GM21360 (cell line): ENCODE data around the gene BCAS3.

ENCODE experiments used
- ATAC-seq: cut with Tn5 transposase; IDR thresholded peaks from one replicate; pipeline ENCODE4 v1.9.1; 2021; ENCODE audit warnings: mild to moderate bottlenecking, moderate library complexity; ENCODE audit not compliant: unreplicated experiment

The BCAS3 gene

DNA sequence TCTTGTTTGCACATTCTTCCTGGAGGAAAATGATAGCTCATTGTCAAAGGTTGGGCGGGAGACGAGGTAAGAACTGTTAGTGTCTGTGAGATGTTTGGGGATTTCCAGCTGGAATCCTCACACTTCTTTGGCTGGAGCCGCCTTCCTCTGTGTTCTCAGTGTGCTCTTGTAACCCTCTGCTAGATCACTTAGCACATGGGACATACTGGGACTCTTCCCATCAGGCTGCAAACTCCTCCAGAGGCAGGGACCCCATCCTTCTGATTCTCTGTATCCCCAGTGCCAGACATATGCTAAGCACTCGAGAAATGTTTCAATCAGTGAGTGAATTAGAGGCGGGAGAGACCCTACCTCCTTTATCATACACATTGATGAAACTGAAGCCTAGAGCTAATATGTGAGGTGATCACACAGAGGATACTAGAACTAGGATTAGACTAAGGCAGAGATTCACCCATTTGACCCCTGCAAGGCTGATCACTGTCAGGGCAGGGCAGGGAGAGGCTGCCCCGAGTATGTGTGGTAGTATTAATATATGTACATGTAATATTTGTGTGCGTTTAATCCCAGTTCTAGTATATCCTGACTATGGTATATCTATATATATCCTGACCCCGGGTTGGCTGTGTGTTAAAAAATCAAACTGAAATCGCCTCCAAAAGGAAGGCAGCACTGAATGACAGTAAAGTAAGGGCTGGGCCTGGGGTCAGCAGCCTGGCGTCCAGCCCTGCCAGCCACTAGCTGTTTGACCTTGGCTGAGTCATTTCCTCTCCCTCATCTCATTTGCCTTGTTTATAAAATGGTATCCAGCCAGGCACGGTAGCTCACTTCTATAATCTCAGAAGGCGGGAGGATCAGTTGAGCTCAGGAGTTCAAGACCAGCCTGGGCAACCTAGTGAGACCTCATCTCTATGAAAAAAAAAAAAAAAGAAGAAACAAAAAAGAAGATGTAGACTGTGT, 646.5 kb downstream of the BCAS3 start:
- no peak for ATAC-seq

DNA sequence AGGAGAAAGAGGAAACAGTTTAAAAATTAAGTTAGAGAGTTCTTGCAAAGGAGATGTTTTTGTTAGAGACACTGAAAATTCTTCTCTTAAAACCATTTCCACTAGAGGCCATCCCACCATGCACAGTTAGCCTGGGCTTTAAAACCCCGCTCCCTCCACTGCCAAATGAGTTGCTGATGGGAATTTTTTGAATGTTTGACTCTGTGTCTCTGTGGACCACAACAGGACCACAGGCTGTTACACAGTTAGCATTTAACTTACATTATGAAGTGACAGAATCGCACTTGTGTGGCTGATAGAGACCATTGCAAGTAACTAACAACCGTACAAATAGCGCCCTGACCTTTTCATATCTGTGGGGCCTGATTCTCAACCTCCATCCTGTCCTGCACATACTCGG, 647.3 kb downstream of the BCAS3 start:
- no peak for ATAC-seq

DNA sequence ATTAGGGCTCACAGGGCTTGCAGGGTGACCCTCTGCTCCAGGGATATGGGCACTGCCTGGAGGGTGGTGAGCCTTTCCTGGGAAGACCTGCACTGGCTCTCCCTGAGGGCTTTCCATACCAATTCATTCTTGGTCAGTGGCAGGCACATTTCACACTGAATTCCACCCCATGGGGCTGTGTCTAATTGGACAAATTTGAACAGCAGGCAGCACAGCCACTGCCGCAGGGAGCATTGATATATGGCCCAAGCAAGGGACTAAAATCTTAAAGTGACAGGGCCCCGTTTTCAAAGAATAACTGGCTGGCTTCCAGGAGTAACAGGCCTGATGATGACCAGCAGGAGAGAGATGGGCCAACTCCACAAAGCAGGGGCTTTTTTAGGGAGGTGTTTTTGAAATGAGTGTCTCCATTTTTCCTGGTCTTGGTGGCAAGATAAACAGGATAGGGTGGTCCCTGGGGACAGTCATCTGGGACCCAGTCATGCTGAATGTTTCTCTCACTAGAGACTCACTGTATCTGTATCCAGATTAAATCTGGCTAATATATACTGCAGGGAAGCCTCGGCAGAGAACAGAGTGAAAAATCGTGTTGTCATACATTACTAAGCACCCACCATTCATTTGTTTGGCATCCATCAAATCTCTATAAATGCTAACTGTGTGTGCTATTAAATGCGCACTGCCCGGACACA, 647.9 kb downstream of the BCAS3 start:
- ATAC-seq, result no peak

DNA sequence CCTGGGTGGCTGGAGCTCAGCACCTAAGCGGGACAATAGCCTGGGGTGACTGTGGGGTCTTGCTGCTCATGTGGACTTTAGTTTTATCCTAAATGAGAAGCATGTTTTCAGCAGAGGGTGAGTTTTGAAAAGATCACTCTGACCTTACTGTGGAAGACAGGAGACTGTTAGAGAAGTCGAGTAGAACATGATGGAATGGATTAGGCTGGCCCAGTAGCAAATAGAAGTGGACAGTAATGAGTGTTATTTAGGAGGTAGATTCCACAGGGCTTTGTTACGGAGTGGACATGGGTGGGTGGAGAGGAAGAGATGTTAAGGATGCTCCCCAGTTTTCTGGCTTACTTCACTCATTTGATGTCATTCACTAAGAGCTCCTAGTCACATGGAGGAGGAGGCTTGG, 648.7 kb downstream of the BCAS3 start:
- ATAC-seq, result no peak

DNA sequence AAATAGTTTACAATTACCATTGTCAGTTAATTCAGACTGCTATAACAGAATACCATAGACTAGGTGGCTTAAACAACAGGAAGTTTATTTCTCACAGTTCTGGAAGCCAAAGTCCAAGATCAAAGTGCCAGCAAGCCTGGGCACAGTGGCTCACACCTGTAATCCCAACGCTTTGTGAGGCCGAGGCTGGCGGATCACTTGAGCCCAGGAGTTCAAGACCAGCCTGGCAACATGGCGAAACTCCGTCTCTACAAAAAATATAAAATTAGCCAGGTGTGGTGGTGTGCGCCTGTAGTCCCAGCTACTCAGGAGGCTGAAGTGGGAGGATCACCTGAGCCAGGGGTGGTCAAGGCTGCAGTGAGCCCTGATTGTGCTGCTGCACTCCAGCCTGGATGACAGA, 650.7 kb downstream of the BCAS3 start:
- no peak for ATAC-seq

DNA sequence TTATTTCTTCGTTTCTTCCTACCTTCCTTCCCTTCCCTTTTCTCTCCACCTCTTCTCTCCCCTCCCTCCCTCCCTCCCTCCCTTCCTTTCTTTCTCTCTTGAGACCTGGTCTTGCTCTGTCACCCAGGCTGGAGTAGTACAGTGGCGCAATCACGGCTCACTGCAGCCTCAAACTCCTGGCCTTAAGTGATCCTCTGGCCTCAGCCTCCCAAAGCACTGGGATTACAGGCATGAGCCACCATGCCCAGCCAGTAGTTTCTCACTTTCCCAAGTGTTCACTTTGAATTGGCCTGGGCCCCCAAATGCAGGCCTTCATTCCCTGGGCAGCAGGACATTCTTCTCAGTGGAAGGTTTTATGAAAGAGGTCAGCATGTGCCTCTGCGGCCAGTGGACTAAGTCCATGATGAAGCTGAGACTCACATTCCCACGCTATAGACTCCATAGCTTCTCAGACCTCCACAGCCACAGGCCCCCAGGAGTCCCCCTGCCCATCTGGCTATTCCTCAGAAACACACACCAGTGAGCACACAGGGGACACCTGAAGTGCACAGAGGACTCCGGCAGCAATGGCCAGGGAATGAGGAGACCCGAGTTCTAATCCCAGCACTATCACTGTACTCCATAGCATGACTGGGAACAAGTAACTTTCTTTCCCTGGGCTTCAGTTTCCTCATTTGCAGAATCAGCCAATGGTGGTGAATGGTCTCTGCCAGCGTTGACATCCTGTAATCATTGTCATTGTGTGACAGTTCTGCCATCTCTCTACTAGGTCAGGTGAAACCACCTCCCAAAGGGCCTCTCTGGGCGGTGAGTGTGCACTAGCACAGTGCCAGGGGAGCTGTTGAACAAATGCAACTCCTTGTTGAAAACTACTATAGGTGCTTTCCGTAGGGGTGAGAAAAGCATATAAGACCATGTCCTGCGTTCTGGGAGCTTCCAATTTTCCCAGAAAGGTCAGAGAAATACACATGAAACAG, 652.8 kb downstream of the BCAS3 start:
- no peak for ATAC-seq

DNA sequence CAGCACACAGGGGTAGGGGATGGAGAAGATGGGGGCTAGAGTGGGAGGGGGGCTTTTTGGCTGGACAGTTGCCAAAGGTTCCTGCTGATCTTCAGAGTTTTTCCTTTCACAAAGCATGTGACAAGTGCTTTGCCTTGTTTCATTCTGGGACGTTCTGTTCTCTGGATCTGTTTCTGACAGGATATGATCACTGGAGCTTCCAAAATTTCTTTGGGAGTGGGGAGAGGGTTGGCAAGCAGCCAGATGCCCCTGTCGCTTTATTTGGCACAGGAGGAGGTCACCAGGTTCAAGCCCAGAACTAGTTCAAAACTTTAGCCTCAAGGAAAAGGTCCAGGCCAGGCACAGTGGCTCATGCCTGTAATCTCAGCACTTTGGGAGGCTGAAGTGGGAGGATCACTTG, 653.5 kb downstream of the BCAS3 start:
- no peak for ATAC-seq

DNA sequence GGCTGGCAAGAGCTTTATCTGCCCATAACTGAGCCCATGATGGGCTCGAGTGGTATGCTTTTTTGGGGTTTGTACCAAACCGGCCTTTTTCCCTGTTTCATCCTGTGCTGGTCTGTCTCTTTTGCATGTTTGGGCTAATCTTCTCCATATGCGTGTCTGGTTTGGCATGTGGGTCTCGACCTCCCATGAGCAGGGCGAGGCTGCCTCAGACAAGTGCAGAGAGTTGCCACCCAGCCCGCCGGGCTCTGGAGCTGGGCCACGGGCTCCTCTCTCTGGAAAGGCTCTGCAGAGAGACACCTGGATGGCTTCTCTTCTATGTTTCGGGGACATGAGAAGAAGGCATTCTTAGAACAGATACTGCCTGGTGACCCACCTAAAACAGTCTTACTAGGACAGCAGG, 654.2 kb downstream of the BCAS3 start:
- no peak for ATAC-seq

DNA sequence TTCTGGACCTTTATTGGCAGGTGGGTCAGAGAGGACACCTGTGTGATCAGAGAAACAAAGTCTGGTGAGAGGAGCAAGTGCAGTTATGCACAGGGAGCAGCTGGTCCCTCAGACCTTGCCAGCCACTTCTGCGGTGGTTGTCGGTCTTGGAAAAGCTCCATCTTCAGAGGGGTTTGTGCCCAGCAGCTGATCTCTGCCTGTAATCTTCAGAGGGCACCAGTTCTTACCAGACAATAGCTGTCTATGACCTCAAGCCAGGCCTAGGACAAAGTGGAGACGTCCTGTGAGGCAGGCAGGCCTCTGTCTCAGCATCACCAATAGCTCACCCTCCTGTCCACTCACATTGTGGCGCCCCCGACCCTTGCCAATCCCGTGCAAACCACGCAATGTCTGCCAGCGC, 655.5 kb downstream of the BCAS3 start:
- ATAC-seq, result no peak

DNA sequence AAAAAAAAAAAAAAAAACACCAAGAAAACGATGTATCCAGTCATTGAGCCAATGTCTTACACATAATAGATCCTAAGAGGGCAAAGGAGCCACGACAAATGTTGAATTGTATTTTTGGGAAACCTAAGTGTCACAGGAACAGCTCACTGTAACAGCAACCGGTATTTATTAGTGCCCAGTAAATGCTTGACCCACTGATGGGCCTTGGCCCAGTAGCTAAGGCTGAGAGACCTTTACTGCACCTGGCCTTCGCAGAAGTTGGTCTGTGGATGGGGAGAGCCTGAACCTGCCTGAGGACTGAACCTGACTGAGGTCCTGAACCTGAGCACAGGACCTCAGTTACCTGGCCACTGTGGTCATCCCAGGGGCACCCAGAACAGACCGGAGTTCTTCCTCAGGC, 657.0 kb downstream of the BCAS3 start:
- no peak for ATAC-seq

DNA sequence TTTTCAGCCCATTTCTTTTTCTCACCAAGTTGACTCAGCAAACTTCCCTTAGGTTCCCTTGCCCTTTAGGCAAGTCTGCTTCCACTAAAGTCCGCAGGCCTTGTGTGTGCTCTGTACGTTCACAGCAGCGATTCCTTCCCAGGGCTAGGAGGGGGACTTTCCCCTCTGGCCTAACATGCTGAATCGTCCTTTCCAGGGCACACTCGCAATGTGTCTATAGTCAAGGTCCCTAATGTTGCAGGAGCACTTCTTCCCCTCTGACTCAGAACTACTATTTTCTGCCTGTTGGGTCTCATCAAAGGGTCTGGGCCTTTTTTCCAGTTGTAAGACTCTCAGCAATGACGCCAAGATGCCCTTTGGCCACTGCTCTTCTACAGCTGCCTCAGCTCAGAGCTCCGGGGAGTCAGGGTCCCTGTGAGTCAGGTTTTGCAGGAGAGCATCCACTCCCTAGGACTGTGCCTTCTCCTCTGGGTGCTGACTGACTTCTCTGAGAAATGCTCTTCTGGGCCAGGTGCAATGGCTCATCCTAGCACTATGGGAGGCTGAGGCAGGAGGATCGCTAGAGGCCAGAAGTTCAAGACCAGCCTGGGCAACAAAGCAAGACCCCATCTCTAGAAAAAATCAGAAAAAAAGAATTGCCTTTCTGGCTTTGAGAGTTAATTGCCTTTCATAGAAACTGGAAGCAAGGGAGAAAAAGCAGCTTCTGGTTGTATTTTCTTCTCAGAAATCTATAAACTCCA, 657.6 kb downstream of the BCAS3 start:
- ATAC-seq, result no peak

DNA sequence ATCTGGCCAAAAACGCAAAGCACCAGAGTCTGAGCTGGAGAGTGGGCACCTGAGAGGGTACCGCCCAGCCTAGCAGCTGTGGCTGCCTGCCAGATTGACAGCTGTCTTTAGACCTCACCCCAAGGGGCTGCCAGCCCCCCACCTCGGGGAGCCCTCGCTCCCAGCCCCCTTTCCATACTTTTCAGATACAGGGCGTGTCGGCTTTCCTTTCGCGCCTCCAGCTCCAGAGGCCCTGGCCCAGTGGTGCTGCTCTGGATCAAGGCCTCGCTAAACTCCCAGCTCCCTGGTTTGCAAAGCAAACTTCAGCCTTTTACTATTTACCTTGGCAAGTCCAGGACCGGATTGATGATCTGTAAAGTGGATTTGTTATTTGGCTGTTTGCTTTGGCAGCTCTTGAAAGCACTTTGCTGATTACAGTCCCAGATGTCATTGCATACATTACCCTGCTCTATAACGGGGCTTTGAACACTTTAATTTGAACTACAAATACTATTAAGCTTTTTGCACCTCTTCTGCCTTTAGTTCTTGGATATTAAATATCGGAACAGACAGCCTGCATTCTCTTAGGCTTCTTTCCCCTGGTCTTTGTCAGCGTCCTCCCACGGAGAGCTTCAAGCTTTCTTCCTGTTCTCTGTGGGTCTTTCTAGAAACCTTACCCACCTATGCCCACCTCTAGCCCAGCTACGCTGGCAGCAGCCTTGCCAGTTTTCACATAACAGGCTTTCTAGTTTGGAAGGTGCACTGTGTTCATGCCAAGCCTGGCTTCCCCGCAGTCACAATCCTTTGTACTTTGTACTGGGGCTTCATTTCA, 658.4 kb downstream of the BCAS3 start:
- no peak for ATAC-seq

DNA sequence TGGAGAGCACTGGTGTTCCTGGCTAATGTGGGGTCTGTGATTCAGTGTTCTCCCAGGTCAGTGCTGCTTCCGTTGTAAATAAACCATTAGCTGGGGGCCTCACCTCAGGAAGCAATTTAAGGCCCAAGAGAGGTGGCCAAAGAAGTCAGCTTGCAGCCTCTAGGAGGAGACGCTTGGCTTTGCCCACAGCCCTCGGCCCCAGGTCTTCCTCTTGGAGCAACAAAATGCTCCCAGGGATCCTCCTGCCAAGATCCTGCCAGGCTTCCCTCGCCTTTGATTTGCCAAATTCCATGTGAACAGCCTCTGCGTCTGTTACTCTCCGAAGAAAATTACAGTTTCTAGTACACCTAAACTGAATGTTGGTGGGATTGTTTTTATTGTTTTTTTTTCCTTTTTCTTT, 659.6 kb downstream of the BCAS3 start:
- ATAC-seq, result no peak

DNA sequence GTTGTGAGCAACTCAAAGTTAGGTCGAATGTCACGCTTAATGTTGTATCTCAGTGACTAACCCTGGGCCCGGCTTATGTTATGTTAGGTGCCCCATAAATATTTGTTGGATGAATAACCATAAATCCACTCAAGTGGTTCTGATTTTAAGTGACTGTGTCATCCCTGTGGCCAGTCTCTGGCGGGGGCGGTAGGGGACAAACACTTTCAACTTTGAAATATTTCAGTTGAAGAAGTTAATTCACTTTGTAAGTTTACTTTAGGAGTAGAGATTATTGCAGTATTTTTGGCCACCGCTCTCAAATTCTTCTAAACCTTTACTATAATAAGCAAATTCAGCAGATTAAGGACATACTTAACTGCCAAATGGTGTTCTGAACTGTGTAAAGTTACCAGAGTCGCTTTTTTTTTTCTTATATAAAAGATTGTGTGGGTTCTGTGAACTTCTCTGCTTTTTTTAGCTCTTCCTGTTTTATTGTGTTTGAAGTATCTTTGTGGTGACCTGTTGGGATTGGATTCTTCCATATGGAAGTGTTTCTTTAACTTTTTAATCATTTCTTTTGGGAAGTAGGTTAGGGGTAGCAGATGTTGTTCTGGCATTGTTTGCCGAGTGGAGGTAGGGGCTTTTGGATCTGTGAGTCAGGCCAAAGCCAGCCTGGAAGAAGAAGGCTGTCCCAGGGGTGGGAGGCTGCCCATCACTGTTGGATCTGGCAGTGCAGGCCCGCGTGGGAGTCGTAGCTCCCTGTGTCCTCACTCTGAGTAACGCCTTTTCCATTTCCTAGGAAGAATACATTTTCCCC, 660.5 kb downstream of the BCAS3 start:
- no peak for ATAC-seq

DNA sequence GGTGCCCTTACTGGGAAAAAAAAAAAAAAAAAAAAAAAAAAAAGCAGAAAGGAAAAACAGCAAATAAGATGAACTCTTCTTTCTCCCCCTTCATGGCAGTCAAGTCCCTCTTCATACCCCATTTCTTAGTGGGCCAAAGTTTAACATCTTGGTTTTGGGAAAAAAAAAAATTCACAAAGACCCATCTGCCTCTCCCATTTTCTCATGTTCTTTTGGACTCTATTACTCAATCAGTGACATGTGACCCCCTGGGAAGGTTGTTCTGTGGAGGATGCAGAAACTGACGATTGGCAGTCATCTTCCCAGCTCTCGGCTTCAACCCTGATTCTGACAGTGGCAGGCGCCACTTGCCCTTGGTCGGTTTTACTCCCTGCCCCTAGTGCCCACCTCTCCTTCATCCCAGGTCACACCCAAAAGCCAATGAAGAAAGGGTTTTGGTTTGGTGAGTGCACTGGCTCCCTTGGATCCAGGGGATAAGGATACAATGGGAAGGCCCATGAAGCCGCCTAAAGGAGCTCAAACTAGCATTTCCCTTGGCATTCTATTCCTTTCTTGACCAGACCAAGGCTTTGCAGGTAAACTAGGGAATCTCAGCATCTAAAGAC, 661.3 kb downstream of the BCAS3 start:
- no peak for ATAC-seq

DNA sequence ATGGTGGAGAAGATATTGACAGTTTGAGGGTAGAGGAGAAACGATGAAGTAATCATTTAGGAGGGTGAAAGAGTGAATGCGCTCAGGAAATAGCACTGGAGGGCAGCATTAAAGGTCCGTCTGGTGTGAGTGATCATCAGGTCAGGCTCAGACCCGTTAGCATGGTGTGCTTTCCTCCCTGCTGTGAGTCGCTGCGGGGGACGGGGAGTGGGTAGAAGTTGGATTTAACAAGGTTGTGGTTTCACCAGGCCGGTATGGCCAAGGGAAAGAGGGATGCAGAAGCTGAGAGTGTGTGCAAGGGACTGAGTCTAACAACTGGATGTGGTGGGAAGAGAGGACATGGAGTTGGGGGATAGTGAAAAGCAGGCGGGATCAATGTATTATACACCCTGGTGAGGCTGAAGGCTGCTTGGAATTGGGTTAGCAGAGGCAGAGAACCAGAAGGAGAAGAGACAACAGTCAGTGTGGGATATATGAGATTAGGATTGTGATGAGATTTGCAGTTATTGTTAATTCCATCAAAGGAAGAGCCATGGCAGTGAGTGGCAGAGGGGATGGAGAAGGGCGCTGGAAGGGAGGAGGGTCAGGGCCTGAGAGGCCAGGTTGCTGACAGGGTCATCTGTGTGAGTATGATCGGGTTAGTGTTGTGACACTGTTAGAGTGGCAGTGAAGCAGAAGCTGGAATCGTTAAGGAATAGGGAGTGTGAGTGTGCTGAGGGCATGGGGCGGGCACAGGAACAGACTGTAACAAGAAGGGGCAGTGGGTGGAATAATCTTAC, 663.0 kb downstream of the BCAS3 start:
- no peak for ATAC-seq

DNA sequence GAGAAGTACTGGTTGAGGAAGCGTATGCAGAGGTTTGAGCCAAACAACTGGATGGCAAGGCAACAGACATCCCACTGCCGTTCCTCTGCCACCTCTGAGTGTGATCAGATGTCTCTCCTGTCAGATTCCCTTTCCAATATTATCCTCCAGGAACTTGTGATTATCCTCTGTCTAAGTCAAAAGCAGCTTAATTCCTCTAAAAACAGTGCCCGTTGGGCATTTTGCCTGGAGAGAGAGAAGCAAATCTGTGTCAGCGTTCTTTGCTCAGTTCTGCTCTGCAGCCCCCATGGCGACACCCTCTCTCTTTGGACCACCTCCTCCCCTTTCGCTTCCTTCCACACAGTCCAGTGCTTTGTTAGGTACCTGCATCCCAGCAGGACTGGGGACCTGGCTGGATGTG, 665.9 kb downstream of the BCAS3 start:
- no peak for ATAC-seq

DNA sequence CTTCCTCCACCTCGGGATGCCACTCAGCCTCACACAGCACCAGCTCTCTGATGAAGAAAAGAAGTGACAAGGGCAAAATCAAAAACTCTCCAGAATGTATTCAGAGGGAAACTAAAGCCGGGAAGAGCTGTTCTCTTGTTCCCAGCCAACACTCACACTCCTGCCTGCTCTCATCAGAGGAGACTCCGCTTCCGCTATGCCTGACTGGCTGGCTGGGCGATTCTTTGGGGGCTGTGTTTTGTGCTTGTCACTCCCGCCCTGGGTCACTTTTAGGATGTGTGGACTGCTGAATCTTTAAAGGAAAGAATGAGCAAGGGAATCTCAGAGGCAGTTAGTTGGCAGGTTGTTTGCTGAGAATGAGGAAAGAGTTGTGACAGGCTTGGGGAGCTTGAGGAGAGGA, 667.4 kb downstream of the BCAS3 start:
- ATAC-seq, result no peak
